Ammon's horn (tissue), 1 donor: Measurements from ENCODE around the gene HNRNPC.
"Not testable (repeated sequence)": the region's sequence is repeated elsewhere in the genome, so short reads cannot be mapped to it uniquely, and the experiment has no call there.

Source experiments
- DNase-seq: peaks from one replicate; pipeline ENCODE4 v3.0.0-alpha.2; 2016; ENCODE audit warnings: low spot score

The HNRNPC gene

DNA sequence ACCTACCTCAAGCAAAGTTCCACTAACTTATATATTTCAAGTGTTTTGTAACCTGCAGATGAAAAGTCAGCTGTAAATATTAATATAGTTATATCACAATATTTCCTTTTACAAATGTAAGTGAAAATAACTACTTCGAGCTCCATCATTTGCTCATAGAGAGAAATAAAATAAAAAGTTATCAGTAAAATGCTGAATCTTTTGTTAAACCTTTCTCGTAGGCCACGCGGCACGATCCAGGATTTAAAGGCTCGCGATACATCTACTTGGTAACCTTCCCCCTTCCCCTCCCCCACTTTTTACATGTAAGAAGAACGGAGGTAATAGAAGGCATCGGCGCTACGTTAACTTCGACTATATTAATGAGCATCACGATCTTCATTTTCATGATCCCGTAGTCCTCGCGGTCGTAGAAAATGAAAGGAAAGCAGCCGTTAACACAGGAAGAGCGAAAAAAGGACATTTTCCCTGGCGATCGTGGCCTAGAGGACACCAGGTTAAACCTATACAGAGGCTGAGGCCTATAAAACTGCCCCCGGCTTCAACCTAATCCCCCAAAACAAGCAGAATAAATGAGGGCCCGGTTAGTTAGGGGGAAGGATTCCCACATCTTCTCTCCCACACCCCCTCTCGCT lies 508 bp downstream of the HNRNPC start:
- DNase-seq = peak; percentile 35

DNA sequence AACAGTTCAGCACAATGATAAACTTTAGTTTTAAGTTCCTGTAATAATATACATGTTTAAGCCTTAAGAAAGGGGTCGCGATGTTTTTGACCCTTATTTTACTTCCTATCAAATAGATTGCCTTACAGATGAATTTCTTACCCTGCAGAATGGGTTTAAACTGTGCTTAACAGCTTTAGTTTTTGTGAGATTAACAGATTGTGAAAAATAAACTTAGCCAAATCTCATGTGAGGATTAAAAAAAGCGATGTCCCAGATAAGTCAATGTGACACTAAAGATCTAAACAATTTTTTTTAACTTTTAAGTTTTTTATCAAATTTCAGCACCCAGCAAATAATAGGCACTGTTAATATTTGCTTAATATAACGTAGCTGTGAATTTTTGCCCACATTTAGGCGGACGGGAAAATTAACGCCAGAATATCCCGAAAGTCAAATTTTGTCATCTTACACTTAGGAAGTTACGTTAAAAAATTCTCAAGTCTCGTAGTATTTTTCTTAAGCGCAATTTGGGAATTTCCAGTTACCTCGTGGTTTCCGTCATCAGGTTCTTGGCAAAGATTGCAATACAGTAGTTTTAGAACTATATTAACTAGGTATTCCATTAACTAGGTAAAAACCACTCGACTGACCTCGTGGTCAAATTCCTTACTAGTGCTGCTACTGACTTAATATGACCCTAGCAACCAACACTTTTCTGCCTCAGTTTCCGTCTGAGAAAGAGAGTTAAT lies 1.2 kb downstream of the HNRNPC start:
- no peak for DNase-seq

DNA sequence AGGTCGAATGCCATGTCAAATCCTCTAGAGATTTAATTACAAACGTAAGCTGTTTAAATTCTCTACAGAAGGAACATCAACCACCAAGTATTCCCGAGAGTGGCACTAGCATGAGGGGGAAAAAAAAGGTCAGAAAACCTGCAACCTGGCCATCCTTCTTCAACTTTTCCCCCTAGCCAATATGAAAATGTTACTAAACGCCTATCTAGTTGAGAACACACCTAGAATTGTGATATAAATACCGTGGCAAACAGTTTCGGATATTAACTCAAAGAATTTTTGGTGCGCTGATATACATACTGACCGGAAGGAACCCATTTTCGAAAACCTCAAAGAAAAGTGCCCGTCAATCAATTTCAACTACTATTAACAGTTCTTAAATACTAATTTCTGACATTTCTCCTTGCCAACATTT lies 1.8 kb downstream of the HNRNPC start:
- no peak for DNase-seq

DNA sequence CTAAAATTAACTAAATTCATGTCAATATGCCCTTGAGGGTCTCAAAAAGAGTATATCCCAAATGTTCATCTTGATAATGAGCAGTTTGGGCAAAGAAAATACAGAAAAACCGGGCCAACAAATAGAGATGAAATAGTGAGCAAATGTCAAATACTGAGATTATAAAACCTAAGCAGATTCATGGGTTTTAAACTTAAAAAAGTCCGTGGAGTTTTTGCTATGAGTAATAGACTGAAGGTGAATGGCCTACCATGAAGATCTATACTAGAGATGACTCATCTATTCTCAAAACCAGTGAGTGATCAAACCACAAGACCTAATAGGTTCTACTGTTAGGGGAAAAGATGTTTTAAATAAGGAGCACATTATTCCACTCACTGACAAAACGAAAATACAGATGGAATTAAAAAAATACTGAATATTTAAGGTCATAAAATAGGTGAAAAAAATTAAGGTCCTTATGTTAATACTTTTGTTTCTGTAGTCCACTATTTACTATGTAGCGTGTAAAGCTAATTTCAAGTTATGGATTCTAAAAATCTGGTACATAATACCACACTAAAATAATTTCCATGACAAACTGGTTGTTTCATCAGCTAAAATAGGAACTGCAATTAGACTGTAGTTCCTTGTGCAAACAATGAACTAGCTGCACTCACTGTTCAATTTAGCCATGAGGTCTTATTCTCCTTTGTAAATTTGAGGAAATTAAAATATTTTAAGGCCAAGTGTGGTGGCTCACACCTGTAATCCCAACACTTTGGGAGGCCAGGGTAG lies 5.0 kb downstream of the HNRNPC start:
- DNase-seq = no peak

DNA sequence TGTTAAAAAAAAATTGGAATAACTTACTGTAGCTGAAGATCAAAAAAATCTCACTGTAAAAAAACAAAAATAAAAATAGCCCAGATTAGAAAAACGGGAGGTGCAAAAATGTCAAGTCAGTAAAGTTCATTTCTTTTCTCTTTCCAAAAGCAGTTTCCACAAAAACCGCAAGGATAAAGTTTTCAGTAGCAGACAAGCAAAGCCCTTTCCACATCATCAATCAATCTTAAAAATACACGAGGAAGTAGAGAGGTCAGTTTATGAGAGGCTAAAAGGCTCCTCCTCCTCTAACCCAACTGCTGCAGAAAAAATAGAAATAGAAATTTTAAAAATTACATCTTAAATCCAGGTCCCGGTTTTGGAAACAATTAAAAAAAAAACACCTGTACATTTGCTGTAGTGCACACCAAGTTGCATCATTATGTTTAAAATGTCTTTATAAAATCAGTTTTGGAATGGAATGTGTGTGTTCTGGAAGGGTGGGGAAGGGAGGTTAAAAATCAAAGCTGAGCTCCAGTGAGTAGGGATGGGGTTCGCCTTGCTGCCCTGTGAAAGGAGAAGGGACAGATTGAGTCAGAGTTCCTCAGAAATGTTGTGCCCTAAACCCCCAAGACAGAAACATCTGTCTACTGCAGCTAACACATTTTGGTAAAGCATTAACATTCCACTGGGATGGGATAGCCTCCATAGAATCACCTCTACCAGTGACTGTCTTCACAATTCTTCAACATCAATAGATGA lies 5.8 kb downstream of the HNRNPC start:
- no peak for DNase-seq

DNA sequence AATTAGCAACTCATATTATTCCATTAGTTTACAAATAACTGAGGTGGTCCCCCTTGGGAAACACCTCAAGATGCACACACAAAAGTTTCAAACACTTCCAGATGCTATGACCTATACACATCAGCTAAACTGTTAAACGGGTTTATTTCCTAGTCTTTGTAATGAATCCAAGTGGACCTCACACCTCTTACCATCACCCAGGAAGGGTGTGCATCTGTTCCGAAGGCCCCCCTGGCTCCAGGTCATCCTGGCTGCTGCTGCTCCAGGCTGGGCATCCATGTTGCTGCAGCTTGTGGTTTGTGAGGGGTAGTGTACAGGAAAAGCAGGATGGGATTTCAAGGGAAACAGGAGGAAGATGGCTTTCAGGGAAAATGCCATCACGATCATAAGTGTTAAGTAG lies 6.8 kb downstream of the HNRNPC start:
- no peak for DNase-seq

DNA sequence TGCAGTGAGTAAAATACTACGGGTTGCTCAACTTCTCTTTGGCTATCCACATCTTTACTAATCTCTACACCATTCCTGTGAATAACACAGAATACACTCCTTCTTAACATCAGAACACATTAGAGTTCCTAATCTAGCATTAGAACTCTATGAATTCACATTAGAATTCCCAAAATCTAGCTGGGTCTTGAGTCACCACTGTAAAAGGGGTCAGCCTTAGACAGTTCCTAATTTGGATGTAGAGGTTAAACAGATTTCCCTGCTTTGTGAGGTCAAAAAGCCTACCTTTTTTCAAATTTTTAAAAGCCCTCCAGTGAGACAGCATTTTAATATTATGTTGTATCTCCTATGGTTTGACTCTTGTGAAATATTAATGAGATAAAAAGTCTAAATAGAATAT lies 7.4 kb downstream of the HNRNPC start:
- DNase-seq = no peak

DNA sequence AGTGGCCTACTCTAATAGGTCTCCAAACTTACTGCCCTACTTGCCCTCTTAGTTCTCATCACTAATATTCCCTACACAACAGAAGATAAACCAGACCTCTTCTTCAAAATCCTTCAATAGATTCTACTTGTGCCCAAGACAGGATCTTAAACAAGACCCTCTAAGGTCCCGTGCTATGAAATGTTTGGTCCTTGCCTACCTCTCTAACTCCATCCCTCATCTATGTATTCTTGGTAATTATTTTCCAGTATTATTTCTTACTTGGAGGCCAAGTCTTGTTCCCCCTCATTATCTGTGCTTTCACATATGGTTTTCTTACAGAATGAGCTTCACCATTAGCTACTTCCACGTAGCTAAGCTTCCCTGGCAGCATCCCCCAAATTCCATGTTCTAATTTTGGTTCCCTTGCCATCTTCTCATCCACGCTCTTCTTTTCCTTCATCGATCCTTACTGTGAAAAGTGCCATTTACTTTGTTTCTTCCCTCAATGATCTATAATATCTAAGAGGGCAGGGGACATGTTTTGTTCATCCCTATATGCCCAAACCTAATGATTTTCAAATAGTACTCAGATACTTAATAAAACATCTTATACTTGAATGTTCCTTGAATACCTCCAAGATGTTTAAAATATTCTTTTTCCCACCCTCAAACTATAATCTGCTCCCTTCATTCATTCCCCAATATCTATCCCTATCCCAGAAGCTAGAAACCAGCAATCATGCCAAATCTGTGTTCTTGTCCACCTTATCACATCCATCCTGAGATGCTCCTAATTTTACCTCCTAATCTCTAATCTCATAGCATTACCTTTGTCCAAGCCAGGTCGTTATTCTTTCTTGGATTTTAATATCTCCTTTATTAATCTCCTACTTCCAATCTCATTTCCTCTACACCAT lies 10.1 kb downstream of the HNRNPC start:
- DNase-seq = no peak

DNA sequence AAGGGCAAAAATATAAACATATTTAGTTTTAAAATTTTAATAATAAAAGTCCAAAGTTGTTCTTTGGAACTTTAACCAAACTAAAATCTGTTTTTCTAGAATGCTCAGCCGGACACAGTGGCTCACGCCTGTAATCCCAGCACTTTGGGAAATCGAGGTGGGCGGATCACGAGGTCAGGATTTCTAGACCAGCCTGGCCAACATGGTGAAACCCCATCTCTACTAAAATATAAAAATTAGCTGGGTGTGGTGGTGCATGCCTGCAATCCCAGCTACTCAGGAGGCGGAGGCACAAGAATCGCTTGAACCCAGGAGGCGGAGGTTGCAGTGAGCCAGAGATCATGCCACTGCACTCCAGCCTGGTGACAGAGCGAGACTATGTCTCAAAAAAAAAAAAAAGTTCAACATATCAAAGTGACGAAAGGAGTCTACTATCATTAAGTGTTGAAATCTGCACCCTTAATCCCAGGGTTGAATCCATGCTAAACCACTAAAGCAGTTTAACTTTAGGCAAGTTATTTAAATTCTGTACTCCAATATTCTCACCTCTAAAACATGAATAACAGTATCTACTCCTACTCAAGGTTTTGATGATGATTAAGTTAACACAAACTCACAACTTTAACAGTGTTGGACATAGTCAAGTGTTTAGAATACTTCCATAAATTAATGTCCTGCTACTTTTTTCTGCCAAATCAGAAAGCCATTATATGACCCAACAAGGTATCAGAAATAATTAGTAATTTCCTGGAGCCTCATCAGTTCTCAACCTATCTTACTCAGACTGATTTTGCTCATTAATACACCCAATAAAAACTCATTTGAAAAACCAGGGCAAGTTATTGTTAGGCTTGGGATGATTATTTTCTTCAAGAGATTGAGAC lies 11.0 kb downstream of the HNRNPC start:
- DNase-seq = no peak

DNA sequence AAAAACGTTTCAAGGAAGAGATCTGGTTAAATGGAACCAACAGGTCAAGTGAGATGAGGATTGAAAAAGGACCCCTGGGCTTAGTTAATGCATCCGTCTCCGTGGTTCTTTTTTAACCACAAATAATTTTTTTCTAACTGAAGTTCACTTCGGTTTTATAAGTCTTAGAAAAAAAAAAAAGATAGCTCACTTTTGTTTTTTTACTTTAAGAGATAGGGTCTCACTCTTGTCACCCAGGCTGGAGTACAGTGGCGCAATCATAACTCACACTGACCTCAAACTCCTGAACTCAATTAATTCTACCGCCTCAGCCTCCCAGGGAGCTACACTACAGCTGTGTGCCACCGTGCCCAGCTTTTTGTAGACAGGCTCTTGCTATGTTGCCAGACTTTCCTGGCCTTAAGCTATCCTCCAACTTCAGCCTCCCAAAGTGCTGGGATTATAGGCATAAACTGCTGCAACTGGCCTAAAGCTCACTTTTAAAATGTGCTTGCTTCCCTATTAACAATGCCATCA lies 11.8 kb downstream of the HNRNPC start:
- no peak for DNase-seq

DNA sequence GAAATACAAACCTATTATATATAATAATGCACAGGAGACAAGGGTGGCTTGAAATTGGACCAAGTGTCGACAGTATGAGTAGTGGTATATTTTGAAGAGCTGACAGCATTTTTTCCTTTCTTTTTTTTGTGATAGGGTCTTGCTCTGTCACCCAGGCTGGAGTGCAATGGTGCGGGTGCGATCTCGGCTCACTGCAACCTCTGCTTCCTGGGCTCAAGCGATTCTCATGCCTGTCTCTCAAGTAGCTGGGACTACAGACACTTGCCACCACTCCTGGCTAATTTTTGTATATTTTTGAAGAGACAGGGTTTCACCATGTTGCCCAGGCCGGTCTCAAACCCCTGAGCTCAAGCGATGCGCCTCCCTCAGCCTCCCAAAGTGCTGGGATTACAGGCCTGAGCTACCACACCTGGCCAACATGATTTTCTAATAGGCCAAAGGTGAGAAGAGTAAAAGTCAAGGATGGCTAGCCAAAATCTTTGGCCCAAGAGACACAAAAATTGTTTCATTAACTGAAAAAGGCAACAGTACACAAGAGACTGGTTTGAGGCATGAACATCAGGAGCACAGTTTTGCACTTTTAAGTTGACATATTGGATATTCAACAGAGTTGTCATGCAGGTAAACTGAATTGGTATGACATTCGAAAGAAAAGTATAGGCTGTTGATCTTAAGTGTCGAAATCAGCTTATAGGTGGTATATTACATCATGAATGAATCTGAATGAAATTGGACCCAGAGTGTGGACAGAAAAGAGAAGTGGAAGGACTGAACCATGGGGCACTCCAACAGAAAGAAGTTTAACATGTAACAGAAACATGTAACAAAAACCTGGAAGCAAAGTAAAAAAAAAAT lies 12.5 kb downstream of the HNRNPC start:
- DNase-seq = no peak

DNA sequence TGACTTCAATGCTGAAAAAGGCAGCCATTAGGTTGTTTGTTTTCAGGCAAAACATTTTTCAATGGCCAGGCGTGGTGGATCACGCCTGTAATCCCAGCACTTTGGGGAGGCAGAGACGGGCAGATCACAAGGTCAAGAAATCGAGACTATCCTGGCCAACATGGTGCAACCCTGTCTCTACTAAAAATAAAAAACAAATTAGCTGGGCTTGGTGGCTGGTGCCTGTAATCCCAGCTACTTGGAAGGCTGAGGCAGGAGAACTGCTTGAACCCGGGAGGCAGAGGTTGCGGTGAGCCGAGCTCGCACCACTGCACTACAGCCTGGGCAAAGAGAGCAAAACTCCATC lies 13.2 kb downstream of the HNRNPC start:
- DNase-seq = not testable (repeated sequence)

DNA sequence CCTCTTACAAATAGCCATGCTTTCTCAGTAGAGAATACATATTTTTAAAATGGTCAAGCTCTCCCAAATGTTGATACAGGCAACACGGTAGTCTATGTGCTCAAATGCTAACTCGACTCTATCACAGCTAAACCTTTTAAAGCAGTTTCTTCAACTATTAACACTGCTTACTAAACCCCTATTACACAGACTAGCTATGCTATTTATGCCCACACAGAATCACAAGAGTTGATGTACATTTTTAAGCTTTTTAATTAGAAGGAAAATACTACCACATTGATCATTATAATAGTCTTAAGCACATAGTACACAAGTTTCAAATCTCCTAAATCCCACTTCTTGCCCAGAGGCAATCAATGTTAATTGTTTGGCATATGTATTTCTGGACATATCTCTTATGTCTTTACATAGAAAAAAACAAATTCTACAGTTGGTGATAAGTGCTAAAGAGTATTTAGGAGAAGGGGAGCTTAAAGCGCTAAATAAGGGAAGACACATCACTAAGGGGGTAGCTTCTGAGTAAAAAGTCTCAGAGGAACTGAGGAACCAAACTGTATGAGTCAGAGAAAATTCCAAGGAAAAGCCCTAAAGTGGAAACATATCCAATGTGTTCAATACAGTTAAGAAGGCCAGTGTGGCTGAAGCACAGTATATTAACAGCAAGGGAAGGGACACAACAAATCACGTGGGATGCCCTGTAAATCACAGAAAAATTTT lies 13.7 kb downstream of the HNRNPC start:
- no peak for DNase-seq

DNA sequence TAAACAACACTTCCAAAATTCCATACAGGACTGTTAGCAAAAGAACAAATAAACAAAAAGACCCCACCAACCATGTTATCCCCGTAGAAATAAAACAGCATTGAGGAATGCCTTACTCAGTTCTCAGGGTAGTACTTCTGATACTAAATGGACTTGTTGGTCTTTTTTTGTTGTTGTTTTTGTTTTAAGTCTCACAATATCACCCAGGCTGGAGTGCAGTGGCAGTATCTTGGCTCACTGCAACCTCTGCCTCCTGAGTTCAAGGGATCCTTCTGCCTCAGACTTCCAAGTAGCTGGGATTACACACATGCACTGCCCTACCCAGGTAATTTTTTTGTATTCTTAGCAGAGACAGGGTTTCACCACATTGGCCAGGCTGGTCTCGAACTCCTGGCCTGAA lies 17.1 kb downstream of the HNRNPC start:
- no peak for DNase-seq

DNA sequence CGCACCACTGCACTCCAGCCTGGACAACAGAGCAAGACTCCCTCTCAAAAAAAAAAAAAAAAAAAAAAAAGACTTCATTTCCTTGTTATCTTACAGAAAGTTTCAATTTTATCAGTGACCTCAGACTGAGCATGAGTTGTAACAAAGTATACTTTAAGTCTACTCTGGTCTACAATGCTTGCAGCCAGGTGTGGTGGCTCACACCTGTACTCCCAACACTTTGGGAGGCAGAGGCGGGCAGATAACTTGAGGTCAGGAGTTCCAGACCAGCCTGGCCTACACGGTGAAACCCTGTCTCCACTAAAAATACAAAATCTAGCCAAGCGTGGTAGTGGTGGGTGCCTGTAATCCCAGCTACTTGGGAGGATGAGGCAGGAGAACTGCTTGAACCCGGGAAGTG lies 18.0 kb downstream of the HNRNPC start:
- no peak for DNase-seq

DNA sequence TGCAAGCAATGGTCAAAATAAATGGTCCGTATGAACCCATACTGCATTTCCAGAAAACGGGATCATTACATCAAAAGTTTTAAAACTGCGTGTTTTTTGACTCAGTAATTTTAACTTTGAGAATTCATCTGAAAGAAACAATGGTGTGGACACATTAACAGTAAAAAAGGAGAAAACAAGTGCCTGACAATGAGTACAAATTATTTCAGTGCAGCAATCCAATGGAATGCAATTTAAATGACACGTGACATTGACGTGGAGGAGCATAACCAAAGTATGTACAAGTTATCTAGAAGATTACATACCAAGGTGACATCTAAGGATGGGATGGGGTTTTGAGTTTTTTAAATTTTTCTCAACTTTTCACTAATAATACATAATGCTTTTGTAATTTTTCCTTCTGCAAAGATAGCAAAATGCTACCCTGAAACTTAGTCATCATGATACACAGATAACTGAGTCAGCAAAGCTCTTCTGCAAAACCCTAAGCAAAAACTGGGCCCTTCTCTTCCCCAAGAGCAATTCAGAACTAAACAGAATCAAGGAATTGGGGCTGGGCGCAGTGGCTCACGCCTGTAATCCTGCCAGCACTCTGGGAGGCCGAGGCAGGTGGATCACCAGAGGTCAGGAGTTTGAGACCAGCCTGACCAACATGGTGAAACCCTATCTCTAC lies 20.4 kb downstream of the HNRNPC start:
- no peak for DNase-seq

DNA sequence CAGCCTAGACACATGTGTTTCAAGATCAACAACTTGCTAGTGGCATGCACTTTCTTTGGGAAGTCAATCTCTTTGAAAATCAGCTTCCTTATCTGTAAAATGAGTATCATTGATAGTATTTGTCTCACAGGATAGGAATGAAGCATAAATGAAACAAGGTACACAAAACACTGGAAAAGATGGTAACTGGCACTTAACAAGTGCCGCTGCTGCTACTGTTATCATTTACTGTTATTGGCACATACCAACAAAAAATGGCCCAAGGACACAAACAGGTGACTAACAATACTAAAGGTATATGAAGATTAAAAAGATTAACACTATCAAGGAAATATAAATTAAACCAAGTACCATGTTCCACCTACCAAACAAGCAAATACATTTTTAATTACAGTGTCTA lies 20.9 kb downstream of the HNRNPC start:
- no peak for DNase-seq

DNA sequence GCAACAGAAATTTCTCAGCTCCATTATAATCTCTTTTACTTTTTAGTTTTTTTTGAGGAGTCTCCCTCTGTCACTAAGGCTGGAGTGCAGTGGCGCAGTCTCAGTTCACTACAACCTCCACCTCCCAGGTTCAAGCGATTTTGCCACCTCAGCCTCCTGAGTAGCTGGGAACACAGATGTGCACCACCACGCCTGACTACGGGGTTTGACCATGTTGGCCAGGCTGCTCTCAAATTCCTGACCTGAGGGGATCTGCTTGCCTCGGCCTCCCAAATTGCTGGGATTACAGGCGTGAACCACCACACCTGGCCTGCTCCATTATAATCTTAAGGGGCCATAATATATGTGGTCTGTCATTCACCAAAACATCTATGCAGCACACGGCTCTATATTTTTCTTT lies 23.4 kb downstream of the HNRNPC start:
- DNase-seq = no peak
